Glutamatergic neuron (in vitro differentiated cells): Measurements from ENCODE around the gene NGEF. TPM values are rescaled to one million over a fixed set of nuclear protein-coding genes. Genes with fewer than 3 reads are reported as not detected.

Experiments
- DNase-seq: peaks from one replicate; pipeline ENCODE4 v3.0.0; 2022
- H3K27ac Mint-ChIP-seq: one replicate; pipeline ENCODE4 v1.8.0; 2020; ENCODE audit warnings: mild to moderate bottlenecking, mixed read lengths, inconsistent platforms; ENCODE audit not compliant: unreplicated experiment
- H3K27me3 Mint-ChIP-seq: one replicate; pipeline ENCODE4 v1.8.0; 2020; ENCODE audit warnings: mild to moderate bottlenecking, moderate library complexity, mixed read lengths, inconsistent platforms; ENCODE audit not compliant: unreplicated experiment
- H3K36me3 Mint-ChIP-seq: one replicate; pipeline ENCODE4 v1.8.0; 2020; ENCODE audit warnings: mild to moderate bottlenecking, mixed read lengths, inconsistent platforms; ENCODE audit not compliant: unreplicated experiment
- H3K4me1 Mint-ChIP-seq: one replicate; pipeline ENCODE4 v1.8.0; 2020; ENCODE audit warnings: mild to moderate bottlenecking, low read depth, mixed read lengths, inconsistent platforms; ENCODE audit not compliant: unreplicated experiment
- H3K4me3 Mint-ChIP-seq: one replicate; pipeline ENCODE4 v1.8.0; 2020; ENCODE audit warnings: mild to moderate bottlenecking, mixed read lengths, inconsistent platforms; ENCODE audit not compliant: unreplicated experiment
- H3K9me3 Mint-ChIP-seq: one replicate; pipeline ENCODE4 v1.8.0; 2020; ENCODE audit warnings: mild to moderate bottlenecking, moderate library complexity, mixed read lengths, inconsistent platforms; ENCODE audit not compliant: unreplicated experiment
- CTCF ChIP-seq: fragments of 200-600 bp; sonication (generic); IDR thresholded peaks from one replicate; pipeline ENCODE4 v1.5.0; 2021; ENCODE audit not compliant: partially characterized antibody, unreplicated experiment
- total RNA-seq: library from RNA; stranded (reverse); fragmentation: NEBNext Ultra II Directional; extraction: Animal tissue kit (Norgen Biotek cat#: 25700); gene quantifications from one replicate; pipeline ENCODE4 v1.2.1, GENCODE V29; 2021; ENCODE audit not compliant: unreplicated experiment

NGEF gene
- total RNA-seq, 1 donor from 2014 or later = 7.2 TPM

GRCh38 chr2:232843834-232844233 is 169.2 kb downstream of the NGEF start:
- H3K36me3 Mint-ChIP-seq = no peaks in the 10 kb centered on the region
- no peaks in the 10 kb centered on the region for H3K9me3 Mint-ChIP-seq
- peak; percentile 19 for TF ChIP-seq CTCF
- H3K27ac Mint-ChIP-seq = no peak overlapping the region
- peaks cover 1% of the 10 kb centered on the region for H3K27me3 Mint-ChIP-seq
- no peak overlapping the region for H3K4me3 Mint-ChIP-seq
- H3K4me1 Mint-ChIP-seq = no peaks in the 10 kb centered on the region
- DNase-seq = no peak

GRCh38 chr2:232842689-232843088 is 170.4 kb downstream of the NGEF start:
- Mint-ChIP-seq H3K9me3 (no peaks in the 10 kb centered on the region), H3K27me3 (no peaks in the 10 kb centered on the region), H3K27ac (no peak overlapping the region), H3K4me1 (peaks cover 2% of the 10 kb centered on the region), H3K4me3 (no peak overlapping the region), H3K36me3 (no peaks in the 10 kb centered on the region)
- no peak for DNase-seq
- TF ChIP-seq CTCF = no peak

- Mint-ChIP-seq H3K27ac (no peak overlapping the region), H3K4me1 (peaks cover 8% of the 10 kb centered on the region)
Observed at GRCh38 chr2:232839411-232840079, 173.5 kb downstream of the NGEF start.

GRCh38 chr2:232838406-232838874 is 174.6 kb downstream of the NGEF start:
- Mint-ChIP-seq H3K4me1 (peaks cover 8% of the 10 kb centered on the region), H3K36me3 (no peaks in the 10 kb centered on the region), H3K4me3 (no peak overlapping the region)

More at GRCh38 chr2:232839411-232840079, 173.5 kb downstream of the NGEF start:
- Mint-ChIP-seq H3K4me3 (no peak overlapping the region), H3K36me3 (no peaks in the 10 kb centered on the region), H3K27me3 (no peaks in the 10 kb centered on the region), H3K9me3 (no peaks in the 10 kb centered on the region)
- DNase-seq = no peak
- TF ChIP-seq CTCF = no peak

More at GRCh38 chr2:232838406-232838874, 174.6 kb downstream of the NGEF start:
- H3K27ac Mint-ChIP-seq = no peak overlapping the region
- TF ChIP-seq CTCF = no peak
- no peak for DNase-seq
- peaks cover 3% of the 10 kb centered on the region for H3K27me3 Mint-ChIP-seq
- H3K9me3 Mint-ChIP-seq = peaks cover 2% of the 10 kb centered on the region
